NCI-H2196 (cell line): ENCODE measurements around the gene SPATA9.
A peak's percentile ranks its signal among the peaks of the same experiment; 100 is the strongest.

Experiments
- DNase-seq: peaks from one replicate; lab custom pipeline; 2025; ENCODE audit not compliant: unreplicated experiment; lab: John Stamatoyannopoulos, UW

SPATA9 gene

GRCh38 chr5:95620870-95621838 is 61.6 kb downstream of the SPATA9 start:
- peak; percentile 26 for DNase-seq

- DNase-seq: peak; percentile 36
These were observed 62.5 kb downstream of the SPATA9 start, which contains the start of gene GPR150 for GRCh38 chr5:95620030-95620869. TSS of gene GPR150 (plus strand) at chr5:95620087. CDS start at chr5:95620276, 189 bp downstream.

GRCh38 chr5:95619514-95620029 is 63.2 kb downstream of the SPATA9 start:
- no peak for DNase-seq

DNA sequence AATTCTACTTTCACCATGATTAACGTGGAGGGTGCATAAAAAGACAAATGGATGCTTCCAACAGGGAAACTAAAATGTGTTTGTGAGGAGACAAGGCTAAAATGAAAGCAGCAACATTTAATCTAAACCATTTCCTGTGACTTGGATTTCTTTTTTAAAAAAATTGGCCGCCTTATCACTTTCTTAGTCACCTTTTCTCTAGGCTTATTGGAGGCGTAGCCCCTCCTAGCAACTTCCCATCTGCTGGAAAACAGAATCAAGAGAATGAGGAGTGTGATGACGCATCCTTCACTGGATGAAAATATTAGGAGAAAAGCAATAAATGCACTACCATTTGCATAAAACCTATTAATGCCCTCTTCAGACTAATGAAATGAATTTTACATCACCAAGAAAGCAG is 63.7 kb downstream of the SPATA9 start:
- DNase-seq: no peak

DNA sequence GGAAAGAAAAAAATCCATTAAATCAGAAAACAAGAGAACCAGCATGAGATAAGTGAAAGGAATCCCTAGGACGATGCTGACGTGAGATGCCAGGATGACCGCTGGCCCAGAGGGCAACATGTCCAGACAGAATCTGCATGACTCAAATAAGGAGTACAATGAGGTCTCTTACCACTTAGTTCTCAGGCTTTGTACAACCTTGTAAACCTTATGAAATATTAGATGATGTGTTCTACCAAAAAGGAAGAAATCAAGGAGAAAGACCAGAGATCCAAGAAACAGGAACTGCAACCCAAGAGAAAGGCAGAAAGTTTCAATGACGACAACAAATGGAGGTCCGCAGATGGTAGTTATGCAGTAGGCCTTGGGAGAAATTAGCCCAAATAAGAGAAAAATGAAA is 65.7 kb downstream of the SPATA9 start:
- no peak for DNase-seq

- no peak for DNase-seq
These were observed 67.7 kb downstream of the SPATA9 start for GRCh38 chr5:95615164-95615467.

- DNase-seq: no peak
These were observed 69.3 kb downstream of the SPATA9 start for GRCh38 chr5:95613514-95613913.

DNA sequence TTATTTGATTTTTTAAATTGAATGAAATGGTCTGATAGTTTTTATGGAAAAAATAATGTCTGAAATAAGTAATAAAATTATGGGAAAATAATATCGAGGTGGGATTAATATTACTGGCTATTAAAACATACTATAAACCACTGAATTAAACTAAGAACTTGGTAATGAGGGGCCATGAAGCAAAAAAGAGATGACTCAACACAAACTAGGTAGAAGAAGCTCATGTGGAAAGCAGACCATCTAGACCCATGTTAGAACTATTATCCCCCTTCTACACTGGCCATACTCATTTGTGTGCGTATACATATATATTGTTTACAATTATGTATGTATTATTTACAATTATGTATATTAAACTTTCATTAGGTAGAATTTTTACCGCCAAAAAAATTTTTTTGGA is 71.4 kb downstream of the SPATA9 start:
- no peak for DNase-seq

GRCh38 chr5:95610546-95610945 is 72.2 kb downstream of the SPATA9 start:
- DNase-seq: no peak

DNA sequence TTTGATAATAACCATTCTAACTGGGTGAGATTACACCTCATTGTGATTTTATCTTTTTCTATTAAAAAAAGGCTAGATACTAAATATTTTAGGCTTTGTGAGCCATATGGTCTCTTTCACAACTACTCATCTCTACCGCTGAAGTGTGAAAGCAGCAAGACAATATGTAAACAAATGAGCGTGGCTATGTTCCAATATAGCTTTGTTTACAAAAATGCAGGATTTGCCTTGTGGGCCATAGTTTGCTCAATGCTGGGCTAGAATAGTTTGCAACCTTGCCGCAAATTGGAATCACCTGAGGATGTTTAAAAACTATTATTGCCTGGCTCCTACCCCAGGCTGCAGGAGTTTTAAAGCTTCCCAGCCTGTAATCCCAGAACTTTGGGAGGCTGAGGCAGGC is 73.1 kb downstream of the SPATA9 start:
- DNase-seq: no peak
